Measurements from ENCODE around the gene GDPD4.

- TF ChIP-seq CTCF (IDR thresholded peaks at IDR 0.05) (no peak), POLR2A (IDR thresholded peaks at IDR 0.05) (no peak)
Observed at GRCh38 chr11:77308838-77309237, 7.4 kb upstream of the GDPD4 start.

All from esophagus squamous epithelium (tissue), 4 donors.